ENCODE results near the gene BPIFB2.

GRCh38 chr20:32978009-32978335 is 29.5 kb upstream of the BPIFB2 start:
- TF ChIP-seq EZH2 (IDR thresholded peaks at IDR 0.05; ENCODE audit: low read length) (no peak), CTCF (optimal IDR thresholded peaks at IDR 0.05 in 1 of 3, IDR thresholded peaks at IDR 0.05 in 1 of 3, conservative IDR thresholded peaks at IDR 0.05 in 1 of 3; ENCODE audit: extremely low read depth in 1 of 3, insufficient read depth in 2 of 3, low read length in 3 of 3) (no peak)

All from keratinocyte (primary cell).